ENCODE results near the gene GPRC5A. TPM values are rescaled to one million over a fixed set of nuclear protein-coding genes. Genes with fewer than 3 reads are reported as not detected.

The GPRC5A gene
- total RNA-seq, 3 donors from 2014 or later (not counting 1 experiment from before 2014, with no cell fraction given) = 0.09 to 0.28 TPM; not detected in 1

DNA sequence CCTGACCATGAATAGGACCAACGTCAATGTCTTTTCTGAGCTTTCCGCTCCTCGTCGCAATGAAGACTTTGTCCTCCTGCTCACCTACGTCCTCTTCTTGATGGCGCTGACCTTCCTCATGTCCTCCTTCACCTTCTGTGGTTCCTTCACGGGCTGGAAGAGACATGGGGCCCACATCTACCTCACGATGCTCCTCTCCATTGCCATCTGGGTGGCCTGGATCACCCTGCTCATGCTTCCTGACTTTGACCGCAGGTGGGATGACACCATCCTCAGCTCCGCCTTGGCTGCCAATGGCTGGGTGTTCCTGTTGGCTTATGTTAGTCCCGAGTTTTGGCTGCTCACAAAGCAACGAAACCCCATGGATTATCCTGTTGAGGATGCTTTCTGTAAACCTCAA lies 17.3 kb downstream of the GPRC5A start:
- H3K27ac Mint-ChIP-seq = no peak overlapping the region
- no peak for DNase-seq

DNA sequence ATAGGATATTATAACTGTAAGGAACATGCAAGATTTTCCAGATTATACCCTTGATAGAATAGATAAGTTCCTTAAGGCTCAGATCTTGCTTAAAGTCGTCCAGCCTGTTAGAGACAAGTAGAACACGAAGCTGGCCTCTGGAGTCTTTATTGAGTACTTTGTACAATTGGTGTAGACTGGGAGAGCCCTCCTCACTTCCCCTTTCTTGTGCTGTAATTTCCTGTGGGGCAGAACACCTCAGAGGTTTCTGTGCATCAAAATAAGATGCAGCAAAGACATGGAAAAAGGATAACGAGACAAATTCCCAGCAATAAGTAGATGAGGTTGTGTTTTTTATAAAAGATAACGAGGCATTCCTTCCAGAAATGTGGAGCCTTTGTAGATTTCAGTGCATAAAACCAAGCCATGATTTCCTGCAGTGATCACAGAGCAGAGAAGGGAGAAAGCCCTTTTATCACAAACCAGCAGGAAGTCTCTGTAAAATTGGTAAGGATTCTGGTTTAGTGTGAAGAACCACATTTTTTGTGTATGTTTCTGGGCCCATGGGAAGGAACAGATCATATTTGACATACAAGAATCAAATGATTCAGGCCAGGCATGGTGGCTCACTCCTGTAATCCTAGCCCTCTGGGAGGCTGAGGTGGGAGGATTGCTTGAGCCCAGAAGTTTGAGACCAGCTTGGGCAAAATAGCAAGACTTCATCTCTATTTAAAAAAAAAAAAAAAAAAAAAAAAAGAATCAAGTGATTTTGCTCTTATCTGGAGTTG lies 18.0 kb downstream of the GPRC5A start:
- Mint-ChIP-seq H3K27ac (no peak overlapping the region), H3K4me3 (no peak overlapping the region), H3K4me1 (peaks cover 5 to 7% of the 10 kb centered on the region in 2 donors), H3K36me3 (no peaks in the 10 kb centered on the region), H3K27me3 (ENCODE audit: low read depth in 2 of 2) (peaks cover 9 to 17% of the 10 kb centered on the region in 2 donors), H3K9me3 (no peaks in the 10 kb centered on the region)
- intact Hi-C loops (cut with micrococcal nuclease) = no loop called here
- DNase-seq (no peak), ATAC-seq (no peak)
- peaks cover 2% of the 10 kb centered on the region for H3K27me3 ChIP-seq (ENCODE audit: control insufficient read depth, insufficient read depth, low read length)
- 6% methylated on average over 4 of the region's 4 CpGs for WGBS (ENCODE audit: insufficient coverage)
- H3K4me1 ChIP-seq (ENCODE audit: control insufficient read depth, insufficient read depth, low read length) = peaks cover 3% of the 10 kb centered on the region
- H3K27ac ChIP-seq (ENCODE audit: low read length) = no peak overlapping the region
- TF ChIP-seq, protein P1, sequence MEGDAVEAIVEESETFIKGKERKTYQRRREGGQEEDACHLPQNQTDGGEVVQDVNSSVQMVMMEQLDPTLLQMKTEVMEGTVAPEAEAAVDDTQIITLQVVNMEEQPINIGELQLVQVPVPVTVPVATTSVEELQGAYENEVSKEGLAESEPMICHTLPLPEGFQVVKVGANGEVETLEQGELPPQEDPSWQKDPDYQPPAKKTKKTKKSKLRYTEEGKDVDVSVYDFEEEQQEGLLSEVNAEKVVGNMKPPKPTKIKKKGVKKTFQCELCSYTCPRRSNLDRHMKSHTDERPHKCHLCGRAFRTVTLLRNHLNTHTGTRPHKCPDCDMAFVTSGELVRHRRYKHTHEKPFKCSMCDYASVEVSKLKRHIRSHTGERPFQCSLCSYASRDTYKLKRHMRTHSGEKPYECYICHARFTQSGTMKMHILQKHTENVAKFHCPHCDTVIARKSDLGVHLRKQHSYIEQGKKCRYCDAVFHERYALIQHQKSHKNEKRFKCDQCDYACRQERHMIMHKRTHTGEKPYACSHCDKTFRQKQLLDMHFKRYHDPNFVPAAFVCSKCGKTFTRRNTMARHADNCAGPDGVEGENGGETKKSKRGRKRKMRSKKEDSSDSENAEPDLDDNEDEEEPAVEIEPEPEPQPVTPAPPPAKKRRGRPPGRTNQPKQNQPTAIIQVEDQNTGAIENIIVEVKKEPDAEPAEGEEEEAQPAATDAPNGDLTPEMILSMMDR (IDR thresholded peaks at IDR 0.05) = no peak
- H3K36me3 ChIP-seq (ENCODE audit: control insufficient read depth, insufficient read depth, low read length) = no peaks in the 10 kb centered on the region
- H3K4me3 ChIP-seq (ENCODE audit: low read length) = no peak overlapping the region
- no peaks in the 10 kb centered on the region for H3K9me3 ChIP-seq (ENCODE audit: control insufficient read depth, insufficient read depth, low read length)

More for the DNA sequence above, 17.3 kb downstream of the GPRC5A start:
- Mint-ChIP-seq H3K9me3 (no peaks in the 10 kb centered on the region), H3K4me1 (peaks cover 5 to 7% of the 10 kb centered on the region in 2 donors), H3K27me3 (ENCODE audit: low read depth in 2 of 2) (peaks cover 9 to 17% of the 10 kb centered on the region in 2 donors), H3K4me3 (no peak overlapping the region), H3K36me3 (no peaks in the 10 kb centered on the region)
- Histone ChIP-seq H3K4me3 (ENCODE audit: low read length) (no peak overlapping the region), H3K36me3 (ENCODE audit: control insufficient read depth, insufficient read depth, low read length) (no peaks in the 10 kb centered on the region), H3K9me3 (ENCODE audit: control insufficient read depth, insufficient read depth, low read length) (no peaks in the 10 kb centered on the region), H3K27ac (ENCODE audit: low read length) (no peak overlapping the region), H3K27me3 (ENCODE audit: control insufficient read depth, insufficient read depth, low read length) (peaks cover 2% of the 10 kb centered on the region), H3K4me1 (ENCODE audit: control insufficient read depth, insufficient read depth, low read length) (peaks cover 3% of the 10 kb centered on the region)
- ATAC-seq = no peak
- TF ChIP-seq, protein P1 (IDR thresholded peaks at IDR 0.05) = no peak
- intact Hi-C loops (cut with micrococcal nuclease) = no loop called here
- WGBS (ENCODE audit: insufficient coverage) = 89% methylated on average over 12 of the region's 12 CpGs

DNA sequence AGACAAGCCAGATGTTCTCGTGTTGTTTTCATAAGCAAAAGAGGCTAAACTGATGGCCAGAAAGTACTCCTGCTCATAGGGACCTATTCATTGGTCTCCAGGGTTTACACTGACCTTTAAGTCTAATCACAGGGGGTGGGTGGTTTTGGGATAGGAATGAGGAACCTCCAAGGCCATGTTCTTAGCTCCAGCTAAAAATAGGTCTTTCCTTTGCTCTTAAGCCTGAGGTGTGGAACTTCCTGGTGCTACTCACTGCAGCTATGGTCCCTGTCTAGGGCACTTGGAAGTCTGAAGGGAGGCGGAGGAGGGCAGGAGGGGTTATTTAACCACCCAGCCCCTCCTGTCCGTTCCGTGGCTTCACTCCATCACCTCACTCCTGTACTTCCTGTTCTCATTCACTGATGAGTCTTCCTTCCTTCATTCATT lies 18.6 kb downstream of the GPRC5A start:
- Mint-ChIP-seq H3K27ac (no peak overlapping the region), H3K4me3 (no peak overlapping the region), H3K36me3 (no peaks in the 10 kb centered on the region), H3K9me3 (no peaks in the 10 kb centered on the region), H3K4me1 (peaks cover 5 to 7% of the 10 kb centered on the region in 2 donors), H3K27me3 (ENCODE audit: low read depth in 2 of 2) (peaks cover 9 to 17% of the 10 kb centered on the region in 2 donors)
- no peak for DNase-seq
- intact Hi-C loops (cut with micrococcal nuclease) = no loop called here
- ATAC-seq = no peak
- Histone ChIP-seq H3K36me3 (ENCODE audit: control insufficient read depth, insufficient read depth, low read length) (no peaks in the 10 kb centered on the region), H3K4me3 (ENCODE audit: low read length) (no peak overlapping the region), H3K27me3 (ENCODE audit: control insufficient read depth, insufficient read depth, low read length) (peaks cover 2% of the 10 kb centered on the region), H3K9me3 (ENCODE audit: control insufficient read depth, insufficient read depth, low read length) (no peaks in the 10 kb centered on the region), H3K4me1 (ENCODE audit: control insufficient read depth, insufficient read depth, low read length) (peaks cover 3% of the 10 kb centered on the region), H3K27ac (ENCODE audit: low read length) (no peak overlapping the region)
- 47% methylated on average over 4 of the region's 4 CpGs for WGBS (ENCODE audit: insufficient coverage)
- TF ChIP-seq, protein P1 (IDR thresholded peaks at IDR 0.05) = no peak
